Measurements from ENCODE around the gene SBK3. TPM values are rescaled to one million over a fixed set of nuclear protein-coding genes. Genes with fewer than 3 reads are reported as not detected.

SBK3 gene
- total RNA-seq, 1 experiment from 2014 or later = 4.0 TPM

- H3K36me3 ChIP-seq (ENCODE audit: control insufficient read depth, insufficient read depth, low read length) = no peaks in the 10 kb centered on the region
- no peak overlapping the region for H3K4me3 ChIP-seq (ENCODE audit: low read depth in 2 of 2, low read length in 2 of 2)
- H3K27ac ChIP-seq (ENCODE audit: low read length) = no peak overlapping the region
- TF ChIP-seq REST (IDR thresholded peaks at IDR 0.05; ENCODE audit: insufficient read depth in 1 of 2, low read depth in 2 of 2, low read length in 1 of 2) = no peak
- intact Hi-C loops (cut with micrococcal nuclease; ENCODE audit: unreplicated experiment) (no loop called here), in situ Hi-C loops (cut with HindIII; ENCODE audit: low pct_unique_long_range_greater_than_20kb, low sequenced_read_pairs) (no loop called here)
- H3K9me3 ChIP-seq (ENCODE audit: control insufficient read depth, insufficient read depth, low read depth, low read length) = no peaks in the 10 kb centered on the region
- no TSS peak for BruUV-seq (replicated peaks)
- CTCF ChIA-PET = no interaction called here
- no peak for ATAC-seq
- no peaks in the 10 kb centered on the region for H3K4me1 ChIP-seq (ENCODE audit: control insufficient read depth, insufficient read depth, low read length)
- POLR2A ChIA-PET = no interaction called here
- H3K27me3 ChIP-seq (ENCODE audit: control insufficient read depth, insufficient read depth, low read length) = no peaks in the 10 kb centered on the region
- no peak for DNase-seq (ENCODE audit: low read depth, low spot score)
These were observed 44.9 kb downstream of the SBK3 start for GRCh38 chr19:55500368-55500952.

- ATAC-seq (no peak), DNase-seq (ENCODE audit: low read depth, low spot score) (no peak)
- no peaks in the 10 kb centered on the region for H3K27me3 ChIP-seq (ENCODE audit: control insufficient read depth, insufficient read depth, low read length)
- no peaks in the 10 kb centered on the region for H3K36me3 ChIP-seq (ENCODE audit: control insufficient read depth, insufficient read depth, low read length)
- in situ Hi-C loops (cut with HindIII; ENCODE audit: low pct_unique_long_range_greater_than_20kb, low sequenced_read_pairs) (no loop called here), intact Hi-C loops (cut with micrococcal nuclease; ENCODE audit: unreplicated experiment) (no loop called here)
- H3K4me3 ChIP-seq (ENCODE audit: low read depth in 2 of 2, low read length in 2 of 2) = no peak overlapping the region
- H3K9me3 ChIP-seq (ENCODE audit: control insufficient read depth, insufficient read depth, low read depth, low read length) = no peaks in the 10 kb centered on the region
- TF ChIP-seq SIN3A (IDR thresholded peaks at IDR 0.05; ENCODE audit: borderline replicate concordance, insufficient read depth, low read depth, low read length) (no peak), REST (IDR thresholded peaks at IDR 0.05; ENCODE audit: insufficient read depth in 1 of 2, low read depth in 2 of 2, low read length in 1 of 2) (no peak), POLR2AphosphoS5 (IDR thresholded peaks at IDR 0.05; ENCODE audit: low read depth, low read length) (no peak), TCF7L2 (IDR thresholded peaks at IDR 0.05; ENCODE audit: low read depth, low read length) (no peak), CTCF (IDR thresholded peaks at IDR 0.05) (no peak)
- peaks cover 6% of the 10 kb centered on the region for H3K4me1 ChIP-seq (ENCODE audit: control insufficient read depth, insufficient read depth, low read length)
- ChIA-PET CTCF (interaction anchor here (0.6 kb wide), 1 partner anchor 357 kb away, joined by 3 read pairs; no protein-coding TSS in a partner anchor), POLR2A (no interaction called here)
- BruUV-seq (replicated peaks) = no TSS peak
- H3K27ac ChIP-seq (ENCODE audit: low read length) = 0 out of 2 replicates have a peak overlapping the region, but pooled peaks have one; percentile 29
These were observed 47.0 kb downstream of the SBK3 start for GRCh38 chr19:55498246-55498840.
